ENCODE data around the gene OLFML3.

The OLFML3 gene

GRCh38 chr1:114010433-114011184, 31.3 kb downstream of the OLFML3 start:
- TF ChIP-seq FOXP2 (optimal IDR thresholded peaks at IDR 0.05; ENCODE audit: borderline replicate concordance, extremely low read depth, extremely low read length, insufficient read depth) (no peak), REST (IDR thresholded peaks at IDR 0.05; ENCODE audit: insufficient read depth in 1 of 2, low read depth in 2 of 2, low read length in 2 of 2) (no peak), TAF1 (IDR thresholded peaks at IDR 0.05; ENCODE audit: borderline replicate concordance, insufficient read depth, low read length) (no peak), SIN3A (IDR thresholded peaks at IDR 0.05; ENCODE audit: borderline replicate concordance, insufficient read depth, low read length) (no peak), POLR2AphosphoS5 (IDR thresholded peaks at IDR 0.05; ENCODE audit: low read depth, low read length) (no peak)

DNA sequence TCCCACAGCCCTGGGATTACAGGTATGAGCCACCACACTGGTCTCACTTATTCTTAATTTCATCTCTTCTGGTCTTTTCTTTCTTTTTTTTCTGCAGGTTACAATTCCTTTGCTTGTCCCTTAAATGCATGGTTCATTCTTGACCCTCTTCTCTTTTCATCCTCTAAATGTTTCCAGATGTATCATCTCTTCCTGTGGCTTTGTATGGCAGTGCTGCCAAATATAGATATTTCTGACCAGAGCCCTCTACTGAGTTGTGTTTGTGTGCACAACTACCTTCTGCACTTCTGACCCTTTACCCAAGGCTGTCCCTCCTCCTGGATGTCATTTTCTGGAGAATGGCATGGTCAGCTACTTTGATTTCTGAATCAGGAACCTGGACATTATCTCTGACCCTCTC, 32.5 kb downstream of the OLFML3 start:
- TF ChIP-seq SIN3A (IDR thresholded peaks at IDR 0.05; ENCODE audit: borderline replicate concordance, insufficient read depth, low read length) (no peak), POLR2AphosphoS5 (IDR thresholded peaks at IDR 0.05; ENCODE audit: low read depth, low read length) (no peak), REST (IDR thresholded peaks at IDR 0.05; ENCODE audit: insufficient read depth in 1 of 2, low read depth in 2 of 2, low read length in 2 of 2) (no peak), FOXP2 (optimal IDR thresholded peaks at IDR 0.05; ENCODE audit: borderline replicate concordance, extremely low read depth, extremely low read length, insufficient read depth) (no peak), TAF1 (IDR thresholded peaks at IDR 0.05; ENCODE audit: borderline replicate concordance, insufficient read depth, low read length) (no peak)

- no peak for TF ChIP-seq FOXP2 (optimal IDR thresholded peaks at IDR 0.05; ENCODE audit: borderline replicate concordance, extremely low read depth, extremely low read length, insufficient read depth)
Observed at GRCh38 chr1:114015075-114015474, 35.8 kb downstream of the OLFML3 start.

GRCh38 chr1:114021665-114022099, 42.4 kb downstream of the OLFML3 start:
- TF ChIP-seq TAF1 (IDR thresholded peaks at IDR 0.05; ENCODE audit: borderline replicate concordance, insufficient read depth, low read length) = no peak
- no peak for TF ChIP-seq FOXP2 (optimal IDR thresholded peaks at IDR 0.05; ENCODE audit: borderline replicate concordance, extremely low read depth, extremely low read length, insufficient read depth)
- no peak for TF ChIP-seq POLR2AphosphoS5 (IDR thresholded peaks at IDR 0.05; ENCODE audit: low read depth, low read length)
- TF ChIP-seq SIN3A (IDR thresholded peaks at IDR 0.05; ENCODE audit: borderline replicate concordance, insufficient read depth, low read length) = no peak
- no peak for TF ChIP-seq REST (IDR thresholded peaks at IDR 0.05; ENCODE audit: insufficient read depth in 1 of 2, low read depth in 2 of 2, low read length in 2 of 2)

- TF ChIP-seq REST (IDR thresholded peaks at IDR 0.05; ENCODE audit: insufficient read depth in 1 of 2, low read depth in 2 of 2, low read length in 2 of 2) (no peak), SIN3A (IDR thresholded peaks at IDR 0.05; ENCODE audit: borderline replicate concordance, insufficient read depth, low read length) (no peak), TAF1 (IDR thresholded peaks at IDR 0.05; ENCODE audit: borderline replicate concordance, insufficient read depth, low read length) (no peak)
Observed at GRCh38 chr1:114022877-114023276, 43.6 kb downstream of the OLFML3 start.

Measured in PFSK-1 (cell line).